Measurements from ENCODE around the gene MSI2.

MSI2 gene

GRCh38 chr17:57516290-57517230 is 260.2 kb downstream of the MSI2 start:
- TF ChIP-seq POLR2A (IDR thresholded peaks at IDR 0.05; ENCODE audit: low read depth, low read length), result no peak
- DNase-seq (ENCODE audit: insufficient read length, low spot score) (no peak), FAIRE-seq (no peak)

GRCh38 chr17:57517273-57517631 is 260.9 kb downstream of the MSI2 start:
- no peak for FAIRE-seq
- no peak for TF ChIP-seq POLR2A (IDR thresholded peaks at IDR 0.05; ENCODE audit: low read depth, low read length)
- DNase-seq (ENCODE audit: insufficient read length, low spot score), result no peak

GRCh38 chr17:57517632-57518456 is 261.5 kb downstream of the MSI2 start:
- no peak for DNase-seq (ENCODE audit: insufficient read length, low spot score)
- no peak for TF ChIP-seq POLR2A (IDR thresholded peaks at IDR 0.05; ENCODE audit: low read depth, low read length)
- no peak for FAIRE-seq

- FAIRE-seq (no peak), DNase-seq (ENCODE audit: insufficient read length, low spot score) (peak; percentile 47)
- no peak for TF ChIP-seq POLR2A (IDR thresholded peaks at IDR 0.05; ENCODE audit: low read depth, low read length)
Observed at GRCh38 chr17:57518587-57519581, 262.6 kb downstream of the MSI2 start.

GRCh38 chr17:57519800-57520199 is 263.5 kb downstream of the MSI2 start:
- DNase-seq (ENCODE audit: insufficient read length, low spot score), result no peak
- no peak for FAIRE-seq

GRCh38 chr17:57521606-57522005 is 265.3 kb downstream of the MSI2 start:
- TF ChIP-seq POLR2A (IDR thresholded peaks at IDR 0.05; ENCODE audit: low read depth, low read length), result no peak
- FAIRE-seq, result no peak
- no peak for DNase-seq (ENCODE audit: insufficient read length, low spot score)

More at GRCh38 chr17:57519800-57520199, 263.5 kb downstream of the MSI2 start:
- no peak for TF ChIP-seq POLR2A (IDR thresholded peaks at IDR 0.05; ENCODE audit: low read depth, low read length)

GRCh38 chr17:57522042-57523005 is 266.0 kb downstream of the MSI2 start:
- no peak for TF ChIP-seq POLR2A (IDR thresholded peaks at IDR 0.05; ENCODE audit: low read depth, low read length)
- DNase-seq (ENCODE audit: insufficient read length, low spot score), result no peak
- FAIRE-seq, result no peak

GRCh38 chr17:57523926-57524632 is 267.8 kb downstream of the MSI2 start:
- peak; percentile 68 for FAIRE-seq

GRCh38 chr17:57524839-57525568 is 268.7 kb downstream of the MSI2 start:
- FAIRE-seq, result no peak

More at GRCh38 chr17:57523926-57524632, 267.8 kb downstream of the MSI2 start:
- peak; percentile 78 for DNase-seq (ENCODE audit: insufficient read length, low spot score)
- TF ChIP-seq POLR2A (IDR thresholded peaks at IDR 0.05; ENCODE audit: low read depth, low read length), result no peak

GRCh38 chr17:57527221-57528057 is 271.1 kb downstream of the MSI2 start:
- no peak for FAIRE-seq
- TF ChIP-seq POLR2A (IDR thresholded peaks at IDR 0.05; ENCODE audit: low read depth, low read length), result no peak
- no peak for DNase-seq (ENCODE audit: insufficient read length, low spot score)

More at GRCh38 chr17:57524839-57525568, 268.7 kb downstream of the MSI2 start:
- TF ChIP-seq POLR2A (IDR thresholded peaks at IDR 0.05; ENCODE audit: low read depth, low read length), result no peak
- DNase-seq (ENCODE audit: insufficient read length, low spot score), result no peak
